Gastroesophageal sphincter (tissue), 3 donors: ENCODE measurements around the gene SEPTIN7.

Experiments used
- POLR2A ChIP-seq, 2 donors: fragments of 450-650 bp; IDR thresholded peaks; one replicate each; pipeline ENCODE4 v1.6.1; 2017; ENCODE audit warnings: antibody characterized with exemption in 2 of 2, mild to moderate bottlenecking in 2 of 2, moderate library complexity in 1 of 2
- TF ChIP-seq, protein P1 (sequence below), 4 experiments: fragments of 200-600 bp in 2 of 4; fragments of 450-650 bp in 2 of 4; sonication (generic) in 1 of 4; IDR thresholded peaks; one replicate each; pipeline ENCODE4 v1.5.1; 2017 to 2019; ENCODE audit warnings: antibody characterized with exemption in 4 of 4, mild to moderate bottlenecking in 2 of 4, moderate library complexity in 2 of 4

GRCh38 chr7:35784332-35784731 lies 16.5 kb upstream of the SEPTIN7 start:
- TF ChIP-seq, protein P1, sequence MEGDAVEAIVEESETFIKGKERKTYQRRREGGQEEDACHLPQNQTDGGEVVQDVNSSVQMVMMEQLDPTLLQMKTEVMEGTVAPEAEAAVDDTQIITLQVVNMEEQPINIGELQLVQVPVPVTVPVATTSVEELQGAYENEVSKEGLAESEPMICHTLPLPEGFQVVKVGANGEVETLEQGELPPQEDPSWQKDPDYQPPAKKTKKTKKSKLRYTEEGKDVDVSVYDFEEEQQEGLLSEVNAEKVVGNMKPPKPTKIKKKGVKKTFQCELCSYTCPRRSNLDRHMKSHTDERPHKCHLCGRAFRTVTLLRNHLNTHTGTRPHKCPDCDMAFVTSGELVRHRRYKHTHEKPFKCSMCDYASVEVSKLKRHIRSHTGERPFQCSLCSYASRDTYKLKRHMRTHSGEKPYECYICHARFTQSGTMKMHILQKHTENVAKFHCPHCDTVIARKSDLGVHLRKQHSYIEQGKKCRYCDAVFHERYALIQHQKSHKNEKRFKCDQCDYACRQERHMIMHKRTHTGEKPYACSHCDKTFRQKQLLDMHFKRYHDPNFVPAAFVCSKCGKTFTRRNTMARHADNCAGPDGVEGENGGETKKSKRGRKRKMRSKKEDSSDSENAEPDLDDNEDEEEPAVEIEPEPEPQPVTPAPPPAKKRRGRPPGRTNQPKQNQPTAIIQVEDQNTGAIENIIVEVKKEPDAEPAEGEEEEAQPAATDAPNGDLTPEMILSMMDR (IDR thresholded peaks at IDR 0.05): no peak
- TF ChIP-seq POLR2A (IDR thresholded peaks at IDR 0.05): no peak
